GM12878 (cell line): ENCODE results near the gene LRRC7. TPM values are rescaled to one million over a fixed set of nuclear protein-coding genes. Genes with fewer than 3 reads are reported as not detected.

ENCODE experiments used
- ATAC-seq: fragments of 200-7000 bp; cut with Tn5 transposase; 3 replicates; pipeline ENCODE4 v1.9.1; 2020; ENCODE audit warnings: mild to moderate bottlenecking, moderate library complexity
- BruUV-seq: library from RNA; stranded (reverse); fragments of 400-500 nt; replicated peaks from 2 replicates; lab custom pipeline; 2021; lab: Mats Ljungman, UMichigan
- CTCF ChIA-PET: fragments of 300-600 bp; sonication (Branson Sonifier 250); formaldehyde crosslinking; extraction: SDS; loops from one replicate; lab custom pipeline; 2021; ENCODE audit warnings: inconsistent platforms; lab: Yijun Ruan, JAX
- POLR2A ChIA-PET: fragments of 350-600 bp; formaldehyde crosslinking; extraction: SDS; loops from one replicate; lab custom pipeline; 2021; ENCODE audit warnings: inconsistent platforms; lab: Charles Lee
- RAD21 ChIA-PET: fragments of 300-600 bp; sonication (Branson Sonifier 250); formaldehyde crosslinking; loops from one replicate; lab custom pipeline; 2023; ENCODE audit warnings: antibody characterized with exemption; ENCODE audit not compliant: unreplicated experiment; lab: Charles Lee
- SMC1A ChIA-PET: fragments of 300-600 bp; sonication (Branson Sonifier 250); formaldehyde crosslinking; loops from one replicate; lab custom pipeline; 2023; ENCODE audit not compliant: unreplicated experiment, uncharacterized antibody; lab: Charles Lee
- DNase-seq: peaks from one replicate; pipeline ENCODE4 v3.0.0-alpha.2; 2011; ENCODE audit warnings: low read depth, low spot score
- FAIRE-seq: peaks from 3 replicates; lab custom pipeline; 2011; peaks lifted over from hg19 to GRCh38; lab: Jason Lieb, UNC
- H2AFZ ChIP-seq: 2 replicates; pipeline ENCODE4 v1.6.0; 2011; ENCODE audit warnings: low read depth, low read length, control low read depth; ENCODE audit not compliant: control insufficient read depth
- H3K27ac ChIP-seq: 2 replicates; pipeline ENCODE4 v1.5.1; 2011; ENCODE audit warnings: control low read depth; ENCODE audit not compliant: control insufficient read depth, insufficient read depth
- H3K27me3 ChIP-seq, 2 experiments: replicated peaks in 1 of 2; 2 replicates each; pipeline versions ENCODE4 v1.6.0 to v1.6.1; 2011; ENCODE audit warnings: low read length in 1 of 2; ENCODE audit not compliant: control insufficient read depth in 2 of 2, insufficient read depth in 2 of 2
- H3K36me3 ChIP-seq, 2 experiments: 2 replicates each; pipeline ENCODE4 v1.5.1; 2011; ENCODE audit warnings: low read length in 1 of 2; ENCODE audit not compliant: control insufficient read depth in 2 of 2, insufficient read depth in 2 of 2
- H3K4me1 ChIP-seq: 2 replicates; pipeline ENCODE4 v1.6.1; 2011; ENCODE audit warnings: mild to moderate bottlenecking, low read length, moderate library complexity, mixed read lengths; ENCODE audit not compliant: control insufficient read depth, insufficient read depth
- H3K4me2 ChIP-seq: 2 replicates; pipeline ENCODE4 v1.6.0; 2011; ENCODE audit warnings: control low read depth; ENCODE audit not compliant: control insufficient read depth, insufficient read depth
- H3K4me3 ChIP-seq: fragments of 200-600 bp; sonication (generic); 2 replicates; pipeline ENCODE4 v1.5.1; 2016
- H3K79me2 ChIP-seq: 2 replicates; pipeline ENCODE4 v1.6.0; 2011; ENCODE audit warnings: low read length; ENCODE audit not compliant: control insufficient read depth, insufficient read depth
- H3K9ac ChIP-seq: 2 replicates; pipeline ENCODE4 v1.8.0; 2011; ENCODE audit warnings: low read length, control low read depth, mixed read lengths; ENCODE audit not compliant: control insufficient read depth, insufficient read depth
- H3K9me3 ChIP-seq: replicated peaks from 3 replicates; pipeline ENCODE4 v1.5.1; 2011; ENCODE audit warnings: mild to moderate bottlenecking, low read length; ENCODE audit not compliant: control insufficient read depth, insufficient read depth
- H4K20me1 ChIP-seq: 2 replicates; pipeline ENCODE4 v1.6.0; 2011; ENCODE audit not compliant: control insufficient read depth, insufficient read depth
- NRF1 ChIP-seq: conservative IDR thresholded peaks from 2 replicates; pipeline ENCODE4 v1.6.1; 2011; ENCODE audit warnings: mild to moderate bottlenecking, low read depth, low read length, improper control_type of control experiment
- WRNIP1 ChIP-seq: IDR thresholded peaks from 2 replicates; pipeline ENCODE4 v1.6.1; 2011; ENCODE audit warnings: low read depth, low read length, improper control_type of control experiment, borderline replicate concordance
- ZBTB11 ChIP-seq: fragments of 450-650 bp; formaldehyde crosslinking; IDR thresholded peaks from 2 replicates; pipeline ENCODE4 v1.5.0; 2022; ENCODE audit warnings: mild to moderate bottlenecking, missing genetic modification characterization
- WGBS: methylation state at CpG from one replicate; pipeline ENCODE4 v1.1.6; 2016; ENCODE audit warnings: low lambda C conversion rate; ENCODE audit not compliant: insufficient replicate concordance, insufficient coverage; ENCODE audit errors: missing lambda C conversion rate; 5-methylcytosine and 5-hydroxymethylcytosine counted together
- in situ Hi-C: fragments of 300-500 bp; cut with MboI; formaldehyde crosslinking; loops from 9 replicates; pipeline ENCODE4 v1.14.3; 2018; ENCODE audit warnings: mixed read lengths
- intact Hi-C: fragments of 100-400 bp; cut with micrococcal nuclease; formaldehyde crosslinking; loops from one replicate; pipeline ENCODE4 v1.14.2; 2022; ENCODE audit not compliant: unreplicated experiment
- polyA plus RNA-seq, 11 experiments: library from polyadenylated mRNA; depleted of rRNA in 4 of 11; unstranded in 6 of 11; stranded (reverse) in 5 of 11; fragments of >200 nt; fragmentation: Nextera tagmentation in 4 of 11; fragmentation: Illumina TruSeq in 1 of 11; extraction: Ambion mirVana in 4 of 11; extraction: Trizol in 1 of 11; gene quantifications; 1 replicate in 1 of 11; 2 replicates in 10 of 11; pipeline versions ENCODE4 v1.2.1 to v1.2.3, GENCODE V29; 2011 to 2016; ENCODE audit warnings: inconsistent platforms in 2 of 11, missing spikeins in 2 of 11, low read depth in 1 of 11
- total RNA-seq, 4 experiments: library from RNA; depleted of rRNA in 3 of 4; stranded (reverse); fragments of >200 nt in 3 of 4; fragmentation: Illumina TruSeq in 1 of 4; extraction: Trizol in 1 of 4; gene quantifications; 2 replicates each; pipeline versions ENCODE4 v1.2.1 to v1.2.3, GENCODE V29; 2013 to 2021

LRRC7 gene
- total and polyA plus RNA-seq, 10 of the 15 experiments (the other 5 are each of a cell fraction or from before 2014, with no cell fraction given), result 0.05 to 1.4 (median 0.24) TPM; not detected in 5

DNA sequence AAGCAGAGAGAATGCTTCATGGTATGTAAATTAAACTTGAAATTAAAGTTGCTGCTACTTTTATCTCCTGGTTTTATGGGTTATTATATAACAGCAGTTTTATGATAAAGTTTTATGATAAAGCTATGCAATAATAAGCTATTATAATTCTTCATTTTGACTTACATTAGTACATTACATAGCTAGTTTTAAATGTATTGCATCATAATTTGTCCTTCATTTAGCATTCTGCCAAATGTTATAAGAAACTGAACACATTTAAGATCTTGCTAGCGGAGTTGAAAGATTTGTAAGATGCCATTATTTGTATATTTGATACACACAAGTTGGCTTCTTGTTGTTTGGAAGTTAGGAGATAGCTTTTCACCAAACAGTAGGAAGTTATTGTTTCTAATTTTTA, 536.0 kb downstream of the LRRC7 start:
- BruUV-seq, result no TSS peak
- RAD21 ChIA-PET, result interaction anchor here (1.2 kb wide), 1 partner anchor 30 kb away, joined by 3 read pairs; no protein-coding TSS in a partner anchor
- CTCF ChIA-PET, result interaction anchor here (1.1 to 1.9 kb wide), 3 partner anchors 9 to 116 kb away, joined by 3 to 6 read pairs (median 5); no protein-coding TSS in a partner anchor
- POLR2A ChIA-PET, result no interaction called here
- Histone ChIP-seq H3K27ac (no peak overlapping the region), H3K9ac (no peak overlapping the region), H3K4me3 (no peak overlapping the region), H3K4me2 (no peak overlapping the region), H3K4me1 (no peaks in the 10 kb centered on the region), H3K36me3 (no peaks in the 10 kb centered on the region), H4K20me1 (no peaks in the 10 kb centered on the region), H2AFZ (no peak overlapping the region), H3K79me2 (no peaks in the 10 kb centered on the region), H3K9me3 (no peaks in the 10 kb centered on the region), H3K27me3 (no peaks in the 10 kb centered on the region)
- TF ChIP-seq ZBTB11 (CRISPR knock-in tag), result no peak
- in situ Hi-C loops, result no loop called here
- 0% methylated on average over 1 of the region's 1 CpG for WGBS
- ATAC-seq (no peak), DNase-seq (no peak), FAIRE-seq (no peak)
- SMC1A ChIA-PET, result interaction anchor here (0.6 kb wide), 1 partner anchor 288 kb away, joined by 4 read pairs; no protein-coding TSS in a partner anchor
- intact Hi-C loops, result no loop called here

GRCh38 chr1:70109241-70109640, 541.5 kb downstream of the LRRC7 start:
- Histone ChIP-seq H3K36me3 (no peaks in the 10 kb centered on the region), H4K20me1 (no peaks in the 10 kb centered on the region), H2AFZ (no peak overlapping the region), H3K9ac (no peak overlapping the region), H3K4me3 (no peak overlapping the region), H3K4me1 (no peaks in the 10 kb centered on the region), H3K27me3 (no peaks in the 10 kb centered on the region), H3K27ac (no peak overlapping the region), H3K79me2 (no peaks in the 10 kb centered on the region), H3K9me3 (no peaks in the 10 kb centered on the region), H3K4me2 (no peak overlapping the region)
- in situ Hi-C loops (no loop called here), intact Hi-C loops (no loop called here)
- DNase-seq (no peak), FAIRE-seq (no peak), ATAC-seq (no peak)
- ChIA-PET POLR2A (no interaction called here), CTCF (interaction anchor here (1.3 kb wide), 2 partner anchors 13 to 23 kb away, joined by 3 read pairs; no protein-coding TSS in a partner anchor), SMC1A (interaction anchor here (0.6 kb wide), 1 partner anchor 934 kb away, joined by 3 read pairs; no protein-coding TSS in a partner anchor), RAD21 (no interaction called here)
- WGBS, result 61% methylated on average over 5 of the region's 5 CpGs
- no peak for TF ChIP-seq WRNIP1
- TF ChIP-seq NRF1, result no peak
- BruUV-seq, result no TSS peak
